GM19452 (cell line): ENCODE results near the gene PTPRE.

Experiments
- ATAC-seq: cut with Tn5 transposase; IDR thresholded peaks from one replicate; pipeline ENCODE4 v1.9.1; 2021; ENCODE audit not compliant: unreplicated experiment

Gene PTPRE

GRCh38 chr10:128022261-128023196 is 115.6 kb downstream of the PTPRE start:
- ATAC-seq: no peak

GRCh38 chr10:128024426-128024825 is 117.5 kb downstream of the PTPRE start:
- ATAC-seq: no peak

GRCh38 chr10:128025437-128025836 is 118.5 kb downstream of the PTPRE start:
- no peak for ATAC-seq

- no peak for ATAC-seq
Measured at GRCh38 chr10:128025951-128026350, 119.0 kb downstream of the PTPRE start.

- no peak for ATAC-seq
Measured at GRCh38 chr10:128026615-128027300, 119.9 kb downstream of the PTPRE start.

- no peak for ATAC-seq
Measured at GRCh38 chr10:128027306-128027705, 120.4 kb downstream of the PTPRE start.

GRCh38 chr10:128027822-128028507 is 121.1 kb downstream of the PTPRE start:
- no peak for ATAC-seq

- no peak for ATAC-seq
Measured at GRCh38 chr10:128028508-128029289, 121.8 kb downstream of the PTPRE start.

GRCh38 chr10:128029290-128029651 is 122.4 kb downstream of the PTPRE start:
- ATAC-seq: no peak

- no peak for ATAC-seq
Measured at GRCh38 chr10:128029731-128030369, 122.9 kb downstream of the PTPRE start.

GRCh38 chr10:128030498-128031072 is 123.7 kb downstream of the PTPRE start:
- ATAC-seq: no peak

GRCh38 chr10:128031216-128031615 is 124.3 kb downstream of the PTPRE start:
- no peak for ATAC-seq

GRCh38 chr10:128032466-128032865 is 125.6 kb downstream of the PTPRE start:
- ATAC-seq: no peak

GRCh38 chr10:128035557-128035973 is 128.7 kb downstream of the PTPRE start:
- peak; percentile 77 for ATAC-seq

- no peak for ATAC-seq
Measured at GRCh38 chr10:128036011-128036615, 129.2 kb downstream of the PTPRE start.

GRCh38 chr10:128036746-128037543 is 130.0 kb downstream of the PTPRE start:
- no peak for ATAC-seq

- no peak for ATAC-seq
Measured at GRCh38 chr10:128040096-128040495, 133.2 kb downstream of the PTPRE start.

GRCh38 chr10:128040681-128041080 is 133.8 kb downstream of the PTPRE start:
- no peak for ATAC-seq

- no peak for ATAC-seq
Measured at GRCh38 chr10:128042131-128042610, 135.3 kb downstream of the PTPRE start.
